GM21529 (cell line): ENCODE data around the gene PIP4K2A.
A peak's percentile ranks its signal among the peaks of the same experiment; 100 is the strongest.
"Not testable (repeated sequence)": the region's sequence is repeated elsewhere in the genome, so short reads cannot be mapped to it uniquely, and the experiment has no call there.

Source experiments
- ATAC-seq: cut with Tn5 transposase; IDR thresholded peaks from one replicate; pipeline ENCODE4 v1.9.1; 2021; ENCODE audit not compliant: unreplicated experiment

The PIP4K2A gene

DNA sequence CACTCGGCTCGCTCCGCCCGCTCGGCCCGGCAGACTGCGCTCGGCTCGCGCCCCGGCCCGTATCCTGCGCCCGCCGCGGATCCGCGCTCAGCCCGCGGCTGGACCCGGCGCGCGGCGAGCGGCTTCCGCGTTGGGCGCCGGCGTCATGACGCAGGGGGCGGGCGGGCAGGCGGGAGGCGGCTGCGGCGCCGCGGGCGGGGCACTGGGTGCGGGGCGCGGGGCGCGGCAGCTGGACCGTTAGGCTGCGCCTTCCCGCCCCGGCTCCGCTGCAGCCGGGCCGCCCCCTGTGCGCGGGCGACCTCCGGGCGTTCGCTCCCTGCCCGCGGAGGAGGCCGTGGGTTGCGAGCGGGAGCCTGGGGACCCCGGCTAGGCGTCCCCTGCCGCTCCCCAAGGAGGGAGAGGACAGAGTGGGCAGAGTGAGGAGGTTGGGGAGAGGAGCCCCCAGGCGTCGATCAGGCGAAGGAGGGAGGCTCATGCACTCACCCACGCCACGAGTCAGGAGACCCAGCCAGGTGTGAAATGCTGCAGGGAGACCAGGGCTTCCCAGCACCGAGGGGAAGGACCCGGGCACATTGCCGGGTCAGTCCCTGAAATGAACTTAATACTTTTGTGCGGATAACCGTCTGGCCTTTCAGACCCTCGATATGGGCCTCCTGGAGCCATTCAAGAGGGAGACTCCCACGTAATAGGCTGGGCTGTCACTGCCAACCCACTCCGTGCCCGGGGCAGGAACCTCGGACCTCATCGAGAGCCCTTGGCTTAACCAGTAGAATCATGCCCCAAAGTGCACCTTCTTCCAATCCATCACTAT, at the start of gene PIP4K2A:
Gene PIP4K2A (minus strand): TSS at position 100 of the 811 bp plus-strand sequence. CDS start 252 bp downstream, outside the sequence.
- peak; percentile 73 for ATAC-seq

- no peak for ATAC-seq
Measured at GRCh38 chr10:22761569-22762220, 47.3 kb upstream of the PIP4K2A start.

DNA sequence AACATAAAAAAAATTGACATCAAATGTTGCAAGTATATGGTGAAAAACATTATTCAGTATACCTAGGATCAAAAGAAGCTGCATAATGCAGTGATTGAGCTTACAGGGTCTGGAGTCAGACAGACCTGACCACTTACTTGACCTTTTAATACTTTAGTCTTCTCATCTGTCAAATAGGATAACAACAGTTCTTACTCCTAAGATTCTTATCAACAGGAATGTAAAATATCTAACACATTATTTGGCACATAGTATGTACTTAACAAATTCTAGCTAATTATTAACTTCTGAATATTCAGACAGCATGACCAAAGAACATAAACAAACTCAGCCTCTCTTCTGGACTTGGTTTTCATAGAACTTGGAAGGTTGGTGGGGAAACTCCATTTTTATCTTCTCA, 45.6 kb upstream of the PIP4K2A start:
- no peak for ATAC-seq

GRCh38 chr10:22758867-22759266, 44.5 kb upstream of the PIP4K2A start:
- ATAC-seq, result no peak

GRCh38 chr10:22754296-22754695, 39.9 kb upstream of the PIP4K2A start:
- no peak for ATAC-seq

GRCh38 chr10:22753786-22754185, 39.4 kb upstream of the PIP4K2A start:
- ATAC-seq, result no peak

GRCh38 chr10:22752272-22752889, 38.0 kb upstream of the PIP4K2A start:
- ATAC-seq, result no peak

DNA sequence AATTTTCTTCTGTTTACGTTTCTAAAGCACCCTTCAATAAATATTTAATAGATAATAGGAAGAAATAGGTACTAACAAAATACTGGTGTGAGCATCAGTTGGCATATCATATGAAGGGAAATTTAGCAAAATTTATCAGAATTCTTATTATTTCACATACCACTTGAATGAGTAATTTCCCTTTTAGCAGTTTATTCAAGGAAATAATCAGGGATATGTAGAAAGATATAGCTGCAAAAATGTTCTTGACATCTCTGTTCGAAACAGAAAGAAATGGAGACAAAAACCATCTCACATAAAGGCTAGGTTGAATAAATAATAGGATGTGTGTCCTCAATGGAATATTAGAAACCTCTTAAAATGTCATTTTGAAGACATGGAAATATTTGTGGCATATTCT, 35.8 kb upstream of the PIP4K2A start:
- no peak for ATAC-seq

DNA sequence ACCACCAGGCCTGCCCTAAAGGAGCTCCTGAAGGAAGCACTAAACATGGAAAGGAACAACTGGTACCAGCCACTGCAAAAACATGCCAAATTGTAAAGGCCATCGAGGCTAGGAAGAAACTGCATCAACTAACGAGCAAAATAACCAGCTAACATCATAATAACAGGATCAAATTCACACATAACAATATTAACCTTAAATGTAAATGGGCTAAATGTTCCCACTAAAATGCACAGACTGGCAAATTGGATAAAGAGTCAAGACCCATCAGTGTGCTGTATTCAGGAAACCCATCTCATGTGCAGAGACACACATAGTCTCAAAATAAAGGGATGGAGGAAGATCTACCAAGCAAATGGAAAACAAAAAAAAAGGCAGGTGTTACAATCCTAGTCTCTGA, 30.5 kb upstream of the PIP4K2A start:
- not testable (repeated sequence) for ATAC-seq

- ATAC-seq, result peak; percentile 99
Measured at GRCh38 chr10:22742678-22743077, 28.3 kb upstream of the PIP4K2A start.

- not testable (repeated sequence) for ATAC-seq
Measured at GRCh38 chr10:22741631-22742030, 27.3 kb upstream of the PIP4K2A start.

DNA sequence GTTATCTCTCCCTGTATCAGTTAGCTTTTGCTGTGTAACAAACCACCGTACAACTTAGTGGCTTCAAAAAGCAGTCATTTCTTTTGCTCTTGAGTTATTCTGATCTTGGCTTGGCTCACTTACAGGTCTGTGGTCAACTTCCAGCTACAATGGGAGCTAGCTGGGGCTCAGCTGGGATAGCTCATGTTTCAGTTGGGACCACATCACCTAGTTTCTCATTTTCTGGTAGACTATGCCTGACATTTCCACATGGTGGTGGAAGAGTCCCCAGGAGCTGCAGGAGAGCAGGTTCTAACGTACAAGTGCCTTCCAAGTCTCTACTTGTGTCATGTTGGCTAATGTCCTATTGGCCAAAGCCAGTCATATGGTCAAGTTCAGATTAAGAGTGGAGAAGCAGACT, 25.8 kb upstream of the PIP4K2A start:
- no peak for ATAC-seq

DNA sequence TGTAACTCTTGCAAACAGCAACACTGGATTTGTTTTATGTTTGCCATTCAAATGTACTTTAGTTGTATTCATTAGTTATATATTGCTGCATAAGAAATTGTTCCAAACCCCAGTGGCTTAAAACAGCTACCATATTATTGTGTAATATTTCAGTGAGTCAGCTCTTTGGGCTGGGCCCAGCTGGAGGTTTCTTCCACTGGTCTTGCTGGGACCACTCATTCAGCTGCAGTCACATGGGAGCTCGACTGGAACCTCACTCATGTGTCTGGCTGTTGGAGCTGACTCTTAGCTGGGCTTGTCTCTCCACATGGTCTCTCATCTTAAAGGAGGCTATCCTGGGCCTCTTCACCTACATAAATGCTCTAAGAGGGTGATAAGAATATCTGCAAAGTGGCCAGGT, 23.2 kb upstream of the PIP4K2A start:
- no peak for ATAC-seq

DNA sequence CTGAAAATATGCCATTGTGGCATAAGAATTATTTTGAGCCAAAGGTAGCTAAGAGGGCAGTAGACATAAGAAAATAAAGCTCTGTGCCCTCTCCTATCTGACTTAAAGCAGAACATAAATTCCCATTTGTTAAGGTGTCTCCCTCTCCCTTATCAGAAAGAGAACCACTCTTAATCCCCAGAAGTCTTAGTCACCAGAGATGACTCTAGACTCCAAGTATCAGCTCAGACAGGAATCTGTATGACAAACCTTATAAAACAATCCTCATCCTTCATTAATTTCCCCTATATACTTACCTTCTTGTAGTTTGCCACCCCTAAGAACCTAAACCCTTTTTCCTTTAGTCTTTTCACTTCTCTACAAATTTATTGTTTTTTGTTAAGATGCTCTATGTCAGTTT, 21.8 kb upstream of the PIP4K2A start:
- no peak for ATAC-seq

DNA sequence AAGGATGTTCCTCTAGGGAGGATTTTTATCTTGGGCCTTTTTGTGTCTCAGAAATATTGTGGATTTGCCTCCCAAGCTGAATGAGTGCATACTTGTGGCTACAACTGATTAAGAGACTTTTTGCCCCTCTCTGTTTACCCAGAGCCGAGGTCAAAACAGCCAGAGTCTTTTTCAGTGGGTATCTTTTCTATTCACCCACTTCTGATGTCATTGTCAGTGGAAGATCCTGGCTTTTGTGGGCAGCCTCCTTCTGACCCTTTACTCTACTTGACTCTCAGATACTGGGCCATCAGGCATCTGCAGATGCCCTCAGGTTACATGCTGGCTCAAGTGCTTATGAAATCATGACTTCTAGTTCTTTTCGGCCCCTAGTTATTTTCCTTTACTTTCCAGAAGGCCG, 19.6 kb upstream of the PIP4K2A start:
- no peak for ATAC-seq

DNA sequence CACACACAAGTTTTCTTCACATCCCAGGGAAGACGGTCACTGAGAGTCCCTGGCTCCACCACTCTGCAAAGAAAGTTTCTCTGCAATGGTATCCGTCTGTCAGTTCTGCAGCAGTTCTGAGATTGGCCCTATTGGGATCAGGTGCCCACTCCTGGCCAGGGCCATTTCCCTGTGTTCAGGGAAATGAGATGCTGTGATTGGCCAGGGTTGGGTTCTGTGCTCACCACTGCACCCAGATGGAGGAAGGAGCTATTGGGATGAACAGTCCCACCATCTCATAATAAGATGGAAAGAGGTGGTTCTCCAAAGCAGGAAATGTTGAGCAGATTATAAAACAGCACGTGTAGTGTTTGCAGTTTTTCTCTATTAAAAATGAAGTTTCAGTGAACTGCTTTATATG, 13.3 kb upstream of the PIP4K2A start:
- ATAC-seq, result no peak

DNA sequence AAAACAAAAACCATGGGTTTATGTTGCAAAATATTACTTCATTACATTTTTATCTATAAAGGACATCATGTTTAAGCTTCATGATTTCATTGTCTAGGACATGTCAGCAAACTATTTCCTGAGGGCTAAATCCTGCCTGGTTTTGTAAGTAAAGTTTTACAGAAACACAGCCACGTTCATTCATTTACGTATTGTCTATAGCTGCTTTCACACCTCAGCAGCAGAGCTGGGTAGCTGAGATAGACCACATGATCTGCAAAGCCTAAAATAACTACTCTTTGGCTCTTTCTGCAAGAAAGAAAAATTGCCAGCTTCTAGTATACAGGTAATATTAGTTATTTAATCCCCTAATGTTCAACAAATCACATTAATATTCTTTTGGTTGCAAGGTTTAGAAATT, 12.7 kb upstream of the PIP4K2A start:
- no peak for ATAC-seq

- ATAC-seq, result no peak
Measured at GRCh38 chr10:22724773-22725172, 10.4 kb upstream of the PIP4K2A start.

GRCh38 chr10:22723783-22724182, 9.4 kb upstream of the PIP4K2A start:
- ATAC-seq, result peak; percentile 54

- peak; percentile 80 for ATAC-seq
Measured at GRCh38 chr10:22723343-22723779, 9.0 kb upstream of the PIP4K2A start.

DNA sequence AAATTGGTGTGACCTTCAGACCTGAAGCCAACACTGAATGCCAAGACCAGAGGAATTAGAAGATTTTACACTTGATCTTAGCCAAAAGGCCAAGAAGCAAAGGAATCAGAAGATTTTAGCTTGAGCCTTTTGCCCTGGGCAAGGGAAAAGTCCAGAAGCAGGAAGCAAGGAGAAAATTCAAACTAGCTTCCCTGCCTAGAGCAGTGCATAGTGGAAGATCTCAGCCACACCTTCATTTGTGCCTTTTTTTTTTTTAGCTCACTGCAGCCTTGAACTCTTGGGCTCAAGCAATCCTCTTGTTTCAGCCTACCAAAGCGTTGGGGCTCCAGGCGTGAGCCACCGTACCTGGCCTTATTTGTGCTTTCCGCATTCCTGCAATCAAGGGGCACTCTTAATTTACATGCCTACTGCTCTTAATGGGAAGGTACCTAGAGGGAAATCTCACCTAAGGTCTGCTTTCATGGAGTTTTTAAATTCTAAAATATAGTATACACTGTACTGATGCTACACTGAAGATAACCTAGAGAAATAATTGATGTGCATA, 8.3 kb upstream of the PIP4K2A start:
- no peak for ATAC-seq

- no peak for ATAC-seq
Measured at GRCh38 chr10:22720667-22721066, 6.3 kb upstream of the PIP4K2A start.
